NB4 (cell line): Measurements from ENCODE around the gene FCRLB.

Experiments used
- DNase-seq: peaks from one replicate; pipeline ENCODE4 v3.0.0; 2010; ENCODE audit warnings: low read depth
- H3K4me3 ChIP-seq: one replicate; pipeline ENCODE4 v1.5.1; 2011; ENCODE audit warnings: mild to moderate bottlenecking, low read depth, low read length, moderate library complexity
- MYC ChIP-seq: IDR thresholded peaks from 2 replicates; pipeline ENCODE4 v1.6.1; 2011; ENCODE audit warnings: low read depth, low read length
- POLR2A ChIP-seq: IDR thresholded peaks from 2 replicates; pipeline ENCODE4 v1.6.1; 2011; ENCODE audit warnings: mild to moderate bottlenecking; ENCODE audit not compliant: insufficient read length; ENCODE audit errors: extremely low read depth
- TF ChIP-seq, protein P1 (sequence below): IDR thresholded peaks from one replicate; pipeline ENCODE4 v1.5.1; 2012; ENCODE audit warnings: low read depth, low read length
- TF ChIP-seq, protein P2 (sequence below): IDR thresholded peaks from 2 replicates; pipeline ENCODE4 v1.6.1; 2011; ENCODE audit warnings: low read depth, low read length

FCRLB gene

DNA sequence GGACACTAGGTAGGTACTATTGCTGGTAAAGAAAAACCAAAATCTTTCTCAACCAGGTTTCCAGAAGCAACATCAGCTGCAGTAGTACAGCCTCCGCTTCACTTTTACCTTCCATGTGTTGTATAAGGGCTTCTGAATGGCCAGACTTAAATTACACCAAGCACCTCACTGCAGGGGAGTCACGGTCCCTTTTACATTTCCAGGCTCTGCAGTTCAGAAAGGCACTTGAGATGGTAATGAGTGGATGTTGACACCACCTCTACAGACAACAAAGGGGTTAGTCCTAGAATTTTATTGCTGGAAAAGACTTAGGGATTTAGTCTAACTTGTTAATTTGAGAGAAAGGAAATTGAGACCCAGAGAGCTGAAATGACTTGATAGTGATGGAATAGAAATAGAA, 16.3 kb downstream of the FCRLB start:
- DNase-seq, result no peak
- H3K4me3 ChIP-seq, result no peak overlapping the region
- TF ChIP-seq MYC, result no peak
- TF ChIP-seq, protein P1, sequence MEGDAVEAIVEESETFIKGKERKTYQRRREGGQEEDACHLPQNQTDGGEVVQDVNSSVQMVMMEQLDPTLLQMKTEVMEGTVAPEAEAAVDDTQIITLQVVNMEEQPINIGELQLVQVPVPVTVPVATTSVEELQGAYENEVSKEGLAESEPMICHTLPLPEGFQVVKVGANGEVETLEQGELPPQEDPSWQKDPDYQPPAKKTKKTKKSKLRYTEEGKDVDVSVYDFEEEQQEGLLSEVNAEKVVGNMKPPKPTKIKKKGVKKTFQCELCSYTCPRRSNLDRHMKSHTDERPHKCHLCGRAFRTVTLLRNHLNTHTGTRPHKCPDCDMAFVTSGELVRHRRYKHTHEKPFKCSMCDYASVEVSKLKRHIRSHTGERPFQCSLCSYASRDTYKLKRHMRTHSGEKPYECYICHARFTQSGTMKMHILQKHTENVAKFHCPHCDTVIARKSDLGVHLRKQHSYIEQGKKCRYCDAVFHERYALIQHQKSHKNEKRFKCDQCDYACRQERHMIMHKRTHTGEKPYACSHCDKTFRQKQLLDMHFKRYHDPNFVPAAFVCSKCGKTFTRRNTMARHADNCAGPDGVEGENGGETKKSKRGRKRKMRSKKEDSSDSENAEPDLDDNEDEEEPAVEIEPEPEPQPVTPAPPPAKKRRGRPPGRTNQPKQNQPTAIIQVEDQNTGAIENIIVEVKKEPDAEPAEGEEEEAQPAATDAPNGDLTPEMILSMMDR, result no peak
- no peak for TF ChIP-seq POLR2A
- TF ChIP-seq, protein P2, sequence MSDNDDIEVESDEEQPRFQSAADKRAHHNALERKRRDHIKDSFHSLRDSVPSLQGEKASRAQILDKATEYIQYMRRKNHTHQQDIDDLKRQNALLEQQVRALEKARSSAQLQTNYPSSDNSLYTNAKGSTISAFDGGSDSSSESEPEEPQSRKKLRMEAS, result no peak

DNA sequence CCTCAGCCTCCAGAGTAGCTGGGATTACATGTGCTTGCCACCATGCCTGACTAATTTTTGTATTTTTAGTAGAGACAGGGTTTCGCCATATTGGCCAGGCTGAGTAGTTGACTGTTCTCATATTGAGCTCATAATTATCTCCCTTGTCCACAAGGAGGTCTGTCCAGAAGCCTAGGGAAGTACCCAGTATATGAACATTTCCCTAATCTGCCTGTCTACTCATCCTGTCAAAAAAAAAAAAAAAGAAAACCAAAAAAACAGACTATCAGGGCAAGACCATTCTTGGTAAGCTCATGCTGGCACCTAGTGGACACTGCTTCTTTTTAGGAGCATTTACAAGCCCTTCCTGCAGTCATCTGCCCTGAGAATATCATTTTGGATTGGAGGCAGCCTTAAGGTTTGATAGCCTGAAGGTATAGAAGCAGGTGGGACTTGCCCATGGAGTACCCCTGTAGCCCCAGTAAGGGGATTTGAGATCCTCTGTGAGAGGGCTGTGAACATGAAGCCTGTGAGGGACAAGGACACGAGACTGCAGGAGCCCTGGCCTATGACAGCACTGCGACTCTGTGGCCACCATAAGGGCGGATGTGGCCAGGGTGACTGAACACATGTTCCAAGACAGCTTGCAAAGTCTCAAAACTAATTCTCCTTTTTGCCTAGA, 17.4 kb downstream of the FCRLB start:
- TF ChIP-seq MYC, result peak; percentile 70
- TF ChIP-seq, protein P2, result peak; percentile 88
- TF ChIP-seq POLR2A, result no peak
- TF ChIP-seq, protein P1, result peak; percentile 54
- DNase-seq, result peak; percentile 89
- H3K4me3 ChIP-seq, result no peak overlapping the region

DNA sequence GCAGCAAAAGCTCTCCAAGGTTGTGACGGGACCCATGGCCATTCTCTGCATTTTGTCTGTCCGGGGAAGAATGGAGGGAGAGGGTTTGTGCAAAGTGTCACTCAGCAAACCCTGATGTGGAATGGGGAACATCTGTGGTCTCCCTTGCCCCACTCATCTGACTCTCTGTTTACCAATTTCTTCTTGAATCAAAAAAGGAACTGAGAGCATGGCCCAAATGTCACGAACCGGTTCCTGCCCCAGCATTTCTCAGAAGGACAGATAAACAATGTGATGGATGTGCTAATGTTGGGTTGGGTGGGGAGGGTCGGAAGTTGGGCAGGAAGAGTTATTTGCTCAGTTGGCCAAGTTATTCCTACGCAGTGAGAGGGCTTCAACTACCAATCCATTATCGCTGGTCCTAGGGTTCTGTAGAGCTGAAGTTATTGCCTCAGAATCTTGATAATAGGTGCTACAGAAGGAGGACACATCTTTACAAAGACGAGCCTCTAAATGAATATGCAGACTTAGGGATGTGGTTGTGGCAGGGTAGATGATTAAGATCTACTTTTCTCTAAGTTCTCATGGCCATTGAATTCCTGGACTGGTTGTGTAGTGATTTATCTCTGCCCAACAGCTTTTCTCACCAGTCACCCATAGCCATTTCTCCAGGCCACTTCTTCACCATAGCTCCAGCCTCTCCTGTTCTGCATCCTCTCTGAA, 18.7 kb downstream of the FCRLB start:
- H3K4me3 ChIP-seq, result no peak overlapping the region
- TF ChIP-seq MYC (no peak), POLR2A (no peak)
- TF ChIP-seq, protein P2, result no peak
- TF ChIP-seq, protein P1, result no peak
- no peak for DNase-seq

DNA sequence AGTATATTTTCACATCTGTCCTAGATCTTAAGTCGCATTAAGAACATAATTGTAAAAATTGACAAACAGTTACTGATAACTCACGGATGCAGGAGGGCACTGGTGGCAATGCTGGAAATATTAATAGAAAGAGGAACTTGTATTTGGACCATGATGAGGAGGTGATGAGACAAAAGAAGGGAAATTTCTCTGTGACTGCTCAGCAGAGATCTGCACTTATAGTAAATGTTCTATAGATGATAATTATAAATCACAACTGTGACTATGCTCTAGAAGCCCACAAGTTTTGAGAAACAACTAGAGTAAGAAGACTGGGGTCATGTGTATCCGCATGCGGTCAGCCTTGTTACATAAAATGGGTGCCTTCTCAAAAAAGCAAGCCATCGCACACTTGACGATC, 19.6 kb downstream of the FCRLB start:
- TF ChIP-seq POLR2A (no peak), MYC (no peak)
- TF ChIP-seq, protein P2, result no peak
- TF ChIP-seq, protein P1, result no peak
- DNase-seq, result no peak

DNA sequence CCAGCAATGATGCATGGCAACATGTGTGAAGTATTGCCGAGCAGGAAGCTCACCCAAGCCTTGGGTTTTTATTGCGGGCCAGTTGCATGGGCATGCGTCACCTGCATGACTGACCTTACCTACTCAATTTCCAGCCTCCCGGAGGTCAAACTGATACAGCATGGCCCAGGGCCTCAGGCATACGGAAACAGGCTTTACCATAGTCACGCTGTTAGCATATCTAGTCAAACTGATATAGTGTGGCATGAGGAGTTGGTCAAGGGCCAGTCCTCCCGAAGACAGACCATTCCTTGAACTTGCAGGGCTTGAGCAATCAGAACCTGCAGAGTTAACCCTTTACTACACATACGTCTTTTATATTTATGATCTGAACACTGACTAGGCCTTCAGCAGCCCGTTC, 21.9 kb downstream of the FCRLB start:
- no peak overlapping the region for H3K4me3 ChIP-seq
- TF ChIP-seq MYC (no peak), POLR2A (no peak)
- TF ChIP-seq, protein P1, result no peak
- TF ChIP-seq, protein P2, result no peak
- DNase-seq, result no peak

More for the DNA sequence above, 19.6 kb downstream of the FCRLB start:
- no peak overlapping the region for H3K4me3 ChIP-seq
